Measurements from ENCODE around the gene PSMA8. TPM values are rescaled to one million over a fixed set of nuclear protein-coding genes. Genes with fewer than 3 reads are reported as not detected.

PSMA8 gene
- polyA plus RNA-seq, 1 of the 3 experiments (the other 2 are of a cell fraction) = not detected

DNA sequence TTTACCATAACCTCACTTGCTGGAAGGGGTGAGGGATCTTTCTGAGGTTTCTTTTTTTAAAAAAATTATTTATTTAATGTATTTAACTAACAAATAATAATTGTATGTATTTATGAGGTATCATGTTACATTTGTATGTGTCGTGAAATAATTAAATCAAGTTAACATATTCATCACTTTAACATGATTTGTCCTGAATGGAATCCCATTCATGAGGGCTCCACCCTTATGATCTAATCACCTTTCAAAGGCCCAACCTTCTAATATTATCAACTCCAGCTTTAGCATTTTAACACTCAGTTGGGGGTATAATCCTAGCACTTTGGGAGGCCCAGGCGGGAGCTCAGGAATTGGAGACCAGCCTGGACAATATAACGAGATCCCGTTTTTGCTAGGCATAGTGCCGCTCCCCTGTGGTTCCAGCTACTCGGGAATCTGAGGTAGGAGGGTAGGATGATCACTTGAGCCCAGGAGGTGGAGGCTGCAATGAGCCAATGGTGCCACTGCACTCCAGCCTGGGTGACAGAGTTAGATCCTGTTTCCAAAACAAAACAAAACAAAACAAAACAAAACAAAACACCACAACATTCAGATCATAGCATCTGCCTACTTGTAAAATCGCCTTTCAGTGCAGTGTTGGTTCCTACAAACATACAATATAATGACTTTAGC lies 91.5 kb downstream of the PSMA8 start (continued):
- TF ChIP-seq, protein P1, sequence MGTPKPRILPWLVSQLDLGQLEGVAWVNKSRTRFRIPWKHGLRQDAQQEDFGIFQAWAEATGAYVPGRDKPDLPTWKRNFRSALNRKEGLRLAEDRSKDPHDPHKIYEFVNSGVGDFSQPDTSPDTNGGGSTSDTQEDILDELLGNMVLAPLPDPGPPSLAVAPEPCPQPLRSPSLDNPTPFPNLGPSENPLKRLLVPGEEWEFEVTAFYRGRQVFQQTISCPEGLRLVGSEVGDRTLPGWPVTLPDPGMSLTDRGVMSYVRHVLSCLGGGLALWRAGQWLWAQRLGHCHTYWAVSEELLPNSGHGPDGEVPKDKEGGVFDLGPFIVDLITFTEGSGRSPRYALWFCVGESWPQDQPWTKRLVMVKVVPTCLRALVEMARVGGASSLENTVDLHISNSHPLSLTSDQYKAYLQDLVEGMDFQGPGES (IDR thresholded peaks at IDR 0.05; ENCODE audit: low read depth, low read length) = no peak
- TF ChIP-seq RFX5 (IDR thresholded peaks at IDR 0.05; ENCODE audit: low read length) = no peak

DNA sequence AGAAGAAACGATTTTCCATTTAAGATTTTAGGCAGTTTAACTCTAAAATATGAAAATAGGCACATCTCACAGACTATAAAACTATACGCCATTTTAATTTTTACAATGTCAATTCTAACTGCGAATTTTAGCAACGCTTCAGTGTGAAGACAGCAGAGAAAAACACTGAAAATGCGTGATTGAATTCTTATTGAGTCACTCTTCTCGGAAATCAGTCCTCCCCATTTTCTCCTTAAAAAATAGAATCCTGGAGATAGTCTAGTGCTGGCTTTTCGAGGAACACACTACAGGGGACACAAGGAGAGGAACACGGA lies 92.2 kb downstream of the PSMA8 start:
- Histone ChIP-seq H3K79me2 (ENCODE audit: insufficient read depth) (no peaks in the 10 kb centered on the region), H3K4me2 (peak overlapping the region; percentile 97), H3K9me3 (no peaks in the 10 kb centered on the region), H2AFZ (ENCODE audit: low read depth) (peak overlapping the region; percentile 98), H3K27ac (ENCODE audit: low read depth in 2 of 2, low read length in 1 of 2) (peak overlapping the region; percentile 30 to 70; a peak in 3 of 4 replicates), H4K20me1 (ENCODE audit: insufficient read depth) (no peaks in the 10 kb centered on the region), H3F3A (replicated peaks; ENCODE audit: insufficient read depth) (peaks cover 4% of the 10 kb centered on the region), H3K9ac (peak overlapping the region; percentile 53; the same call in 1 of the 2 replicates), H3K4me3 (ENCODE audit: low read depth in 2 of 2, low read length in 1 of 2) (peak overlapping the region; percentile 84 to 92), H3K27me3 (ENCODE audit: insufficient read depth) (no peaks in the 10 kb centered on the region), H3K9me2 (no peaks in the 10 kb centered on the region), H3K4me1 (ENCODE audit: control insufficient read depth in 1 of 2, insufficient read depth in 2 of 2, low read depth in 1 of 2, low read length in 1 of 2) (peaks cover 0 to 3% of the 10 kb centered on the region in 2 experiments; a peak in 2 of 4 replicates), H3K36me3 (replicated peaks in 1 of 2; ENCODE audit: control insufficient read depth in 1 of 2, insufficient read depth in 2 of 2, low read length in 1 of 2) (no peaks in the 10 kb centered on the region)
- WGBS (ENCODE audit: low lambda C conversion rate) = 3% methylated on average over 8 of the region's 8 CpGs
- no peak for DNase-seq
- TF ChIP-seq, protein P2, sequence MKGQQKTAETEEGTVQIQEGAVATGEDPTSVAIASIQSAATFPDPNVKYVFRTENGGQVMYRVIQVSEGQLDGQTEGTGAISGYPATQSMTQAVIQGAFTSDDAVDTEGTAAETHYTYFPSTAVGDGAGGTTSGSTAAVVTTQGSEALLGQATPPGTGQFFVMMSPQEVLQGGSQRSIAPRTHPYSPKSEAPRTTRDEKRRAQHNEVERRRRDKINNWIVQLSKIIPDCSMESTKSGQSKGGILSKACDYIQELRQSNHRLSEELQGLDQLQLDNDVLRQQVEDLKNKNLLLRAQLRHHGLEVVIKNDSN (IDR thresholded peaks at IDR 0.05; ENCODE audit: borderline replicate concordance, low read depth) = no peak
- no peak for TF ChIP-seq POLR2AphosphoS5 (IDR thresholded peaks at IDR 0.05; ENCODE audit: low read depth, low read length)
- TF ChIP-seq FOSL2 (IDR thresholded peaks at IDR 0.05; ENCODE audit: borderline replicate concordance, low read depth) = no peak
- no peak for TF ChIP-seq SMC3 (IDR thresholded peaks at IDR 0.05; ENCODE audit: low read depth, low read length)
- TF ChIP-seq FOXJ3 (CRISPR knock-in tag; IDR thresholded peaks at IDR 0.05) = no peak
- TF ChIP-seq, protein P3, sequence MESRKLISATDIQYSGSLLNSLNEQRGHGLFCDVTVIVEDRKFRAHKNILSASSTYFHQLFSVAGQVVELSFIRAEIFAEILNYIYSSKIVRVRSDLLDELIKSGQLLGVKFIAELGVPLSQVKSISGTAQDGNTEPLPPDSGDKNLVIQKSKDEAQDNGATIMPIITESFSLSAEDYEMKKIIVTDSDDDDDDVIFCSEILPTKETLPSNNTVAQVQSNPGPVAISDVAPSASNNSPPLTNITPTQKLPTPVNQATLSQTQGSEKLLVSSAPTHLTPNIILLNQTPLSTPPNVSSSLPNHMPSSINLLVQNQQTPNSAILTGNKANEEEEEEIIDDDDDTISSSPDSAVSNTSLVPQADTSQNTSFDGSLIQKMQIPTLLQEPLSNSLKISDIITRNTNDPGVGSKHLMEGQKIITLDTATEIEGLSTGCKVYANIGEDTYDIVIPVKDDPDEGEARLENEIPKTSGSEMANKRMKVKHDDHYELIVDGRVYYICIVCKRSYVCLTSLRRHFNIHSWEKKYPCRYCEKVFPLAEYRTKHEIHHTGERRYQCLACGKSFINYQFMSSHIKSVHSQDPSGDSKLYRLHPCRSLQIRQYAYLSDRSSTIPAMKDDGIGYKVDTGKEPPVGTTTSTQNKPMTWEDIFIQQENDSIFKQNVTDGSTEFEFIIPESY (IDR thresholded peaks at IDR 0.05; ENCODE audit: borderline replicate concordance, low read depth) = no peak
- TF ChIP-seq, protein P4, sequence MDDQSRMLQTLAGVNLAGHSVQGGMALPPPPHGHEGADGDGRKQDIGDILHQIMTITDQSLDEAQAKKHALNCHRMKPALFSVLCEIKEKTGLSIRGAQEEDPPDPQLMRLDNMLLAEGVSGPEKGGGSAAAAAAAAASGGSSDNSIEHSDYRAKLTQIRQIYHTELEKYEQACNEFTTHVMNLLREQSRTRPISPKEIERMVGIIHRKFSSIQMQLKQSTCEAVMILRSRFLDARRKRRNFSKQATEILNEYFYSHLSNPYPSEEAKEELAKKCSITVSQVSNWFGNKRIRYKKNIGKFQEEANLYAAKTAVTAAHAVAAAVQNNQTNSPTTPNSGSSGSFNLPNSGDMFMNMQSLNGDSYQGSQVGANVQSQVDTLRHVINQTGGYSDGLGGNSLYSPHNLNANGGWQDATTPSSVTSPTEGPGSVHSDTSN (IDR thresholded peaks at IDR 0.05) = no peak
- no peak for TF ChIP-seq GATA2 (CRISPR knock-in tag; IDR thresholded peaks at IDR 0.05)
- TF ChIP-seq, protein P5, sequence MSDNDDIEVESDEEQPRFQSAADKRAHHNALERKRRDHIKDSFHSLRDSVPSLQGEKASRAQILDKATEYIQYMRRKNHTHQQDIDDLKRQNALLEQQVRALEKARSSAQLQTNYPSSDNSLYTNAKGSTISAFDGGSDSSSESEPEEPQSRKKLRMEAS (IDR thresholded peaks at IDR 0.05; ENCODE audit: low read depth) = no peak
- TF ChIP-seq, protein P6, sequence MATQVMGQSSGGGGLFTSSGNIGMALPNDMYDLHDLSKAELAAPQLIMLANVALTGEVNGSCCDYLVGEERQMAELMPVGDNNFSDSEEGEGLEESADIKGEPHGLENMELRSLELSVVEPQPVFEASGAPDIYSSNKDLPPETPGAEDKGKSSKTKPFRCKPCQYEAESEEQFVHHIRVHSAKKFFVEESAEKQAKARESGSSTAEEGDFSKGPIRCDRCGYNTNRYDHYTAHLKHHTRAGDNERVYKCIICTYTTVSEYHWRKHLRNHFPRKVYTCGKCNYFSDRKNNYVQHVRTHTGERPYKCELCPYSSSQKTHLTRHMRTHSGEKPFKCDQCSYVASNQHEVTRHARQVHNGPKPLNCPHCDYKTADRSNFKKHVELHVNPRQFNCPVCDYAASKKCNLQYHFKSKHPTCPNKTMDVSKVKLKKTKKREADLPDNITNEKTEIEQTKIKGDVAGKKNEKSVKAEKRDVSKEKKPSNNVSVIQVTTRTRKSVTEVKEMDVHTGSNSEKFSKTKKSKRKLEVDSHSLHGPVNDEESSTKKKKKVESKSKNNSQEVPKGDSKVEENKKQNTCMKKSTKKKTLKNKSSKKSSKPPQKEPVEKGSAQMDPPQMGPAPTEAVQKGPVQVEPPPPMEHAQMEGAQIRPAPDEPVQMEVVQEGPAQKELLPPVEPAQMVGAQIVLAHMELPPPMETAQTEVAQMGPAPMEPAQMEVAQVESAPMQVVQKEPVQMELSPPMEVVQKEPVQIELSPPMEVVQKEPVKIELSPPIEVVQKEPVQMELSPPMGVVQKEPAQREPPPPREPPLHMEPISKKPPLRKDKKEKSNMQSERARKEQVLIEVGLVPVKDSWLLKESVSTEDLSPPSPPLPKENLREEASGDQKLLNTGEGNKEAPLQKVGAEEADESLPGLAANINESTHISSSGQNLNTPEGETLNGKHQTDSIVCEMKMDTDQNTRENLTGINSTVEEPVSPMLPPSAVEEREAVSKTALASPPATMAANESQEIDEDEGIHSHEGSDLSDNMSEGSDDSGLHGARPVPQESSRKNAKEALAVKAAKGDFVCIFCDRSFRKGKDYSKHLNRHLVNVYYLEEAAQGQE (IDR thresholded peaks at IDR 0.05; ENCODE audit: low read depth, low read length) = no peak
- no peak for TF ChIP-seq YY1 (IDR thresholded peaks at IDR 0.05; ENCODE audit: low read depth)
- no peak for TF ChIP-seq EZH2phosphoT487 (IDR thresholded peaks at IDR 0.05; ENCODE audit: borderline replicate concordance, low read depth)
- TF ChIP-seq ELF1 (IDR thresholded peaks at IDR 0.05) = no peak
- TF ChIP-seq, protein P1 (IDR thresholded peaks at IDR 0.05; ENCODE audit: low read depth, low read length) = no peak
- no peak for TF ChIP-seq TCF12 (IDR thresholded peaks at IDR 0.05)
- TF ChIP-seq TEAD4 (IDR thresholded peaks at IDR 0.05; ENCODE audit: borderline replicate concordance, insufficient read depth) = no peak
- no peak for TF ChIP-seq NRF1 (IDR thresholded peaks at IDR 0.05; ENCODE audit: low read depth, low read length)
- TF ChIP-seq NFIC (IDR thresholded peaks at IDR 0.05; ENCODE audit: borderline replicate concordance) = no peak
- CTCF ChIA-PET = interaction anchor here (0.6 to 0.9 kb wide), 2 partner anchors 12 to 1673 kb away, joined by 3 to 4 read pairs; no protein-coding TSS in a partner anchor
- POLR2A ChIA-PET = interaction anchor here (0.6 to 1.4 kb wide), 4 partner anchors 27 to 177 kb away, joined by 3 to 4 read pairs (median 4); partner anchors contain the start of gene SS18

All from SK-N-SH (cell line).